GM12891 (cell line): ENCODE data around the gene ATAD3A.
"Not testable (repeated sequence)": the region's sequence is repeated elsewhere in the genome, so short reads cannot be mapped to it uniquely, and the experiment has no call there.

ENCODE experiments used
- PAX5 ChIP-seq: IDR thresholded peaks from 2 replicates; pipeline ENCODE4 v1.6.1; 2011; ENCODE audit warnings: low read length, moderate library complexity, mild to moderate bottlenecking; ENCODE audit not compliant: insufficient read depth, severe bottlenecking
- POLR2A ChIP-seq: IDR thresholded peaks from 2 replicates; pipeline ENCODE4 v1.6.1; 2011; ENCODE audit warnings: low read depth, low read length, control low read depth
- TAF1 ChIP-seq: IDR thresholded peaks from 2 replicates; pipeline ENCODE4 v1.6.1; 2011; ENCODE audit warnings: low read depth, low read length, control low read depth

- TF ChIP-seq TAF1, POLR2A, PAX5: not testable (repeated sequence)
These were observed 10.6 kb downstream of the ATAD3A start for GRCh38 chr1:1522536-1522935.
